ENCODE data around the gene LRRC15.

LRRC15 gene

DNA sequence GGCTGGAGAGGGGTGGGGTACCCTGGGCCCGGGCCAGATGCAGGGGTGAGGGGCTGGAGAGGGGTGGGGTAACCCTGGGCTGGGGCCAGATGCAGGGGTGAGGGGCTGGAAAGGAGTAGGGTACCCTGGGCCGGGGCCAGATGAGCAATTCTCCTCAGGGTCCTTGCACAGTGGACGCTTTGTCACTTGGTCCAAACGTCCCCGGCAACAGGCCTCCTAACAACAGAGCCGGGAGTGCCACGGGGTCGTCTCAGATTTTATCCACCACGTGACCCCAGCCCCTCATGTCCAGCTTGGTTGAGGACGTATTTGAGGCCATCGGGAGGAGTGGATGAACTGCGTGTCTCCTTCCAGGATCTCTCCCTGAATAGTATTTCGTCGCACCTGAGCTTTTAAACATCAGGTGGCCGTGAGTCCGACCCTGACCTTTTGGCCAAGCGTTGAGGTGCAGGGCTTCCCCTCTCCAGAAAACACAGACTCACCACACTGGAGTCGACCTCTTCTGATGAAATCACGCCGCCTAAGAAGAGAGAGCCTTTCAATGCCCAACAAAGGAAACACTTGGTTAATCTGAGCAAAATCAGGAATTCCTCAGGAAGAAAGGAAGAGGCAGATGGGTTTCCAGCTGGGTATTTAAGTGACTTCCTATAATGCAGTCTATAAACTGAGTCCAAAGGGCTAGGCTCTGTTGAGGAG is 12.8 kb upstream of the LRRC15 start:
- TF ChIP-seq, protein P1, sequence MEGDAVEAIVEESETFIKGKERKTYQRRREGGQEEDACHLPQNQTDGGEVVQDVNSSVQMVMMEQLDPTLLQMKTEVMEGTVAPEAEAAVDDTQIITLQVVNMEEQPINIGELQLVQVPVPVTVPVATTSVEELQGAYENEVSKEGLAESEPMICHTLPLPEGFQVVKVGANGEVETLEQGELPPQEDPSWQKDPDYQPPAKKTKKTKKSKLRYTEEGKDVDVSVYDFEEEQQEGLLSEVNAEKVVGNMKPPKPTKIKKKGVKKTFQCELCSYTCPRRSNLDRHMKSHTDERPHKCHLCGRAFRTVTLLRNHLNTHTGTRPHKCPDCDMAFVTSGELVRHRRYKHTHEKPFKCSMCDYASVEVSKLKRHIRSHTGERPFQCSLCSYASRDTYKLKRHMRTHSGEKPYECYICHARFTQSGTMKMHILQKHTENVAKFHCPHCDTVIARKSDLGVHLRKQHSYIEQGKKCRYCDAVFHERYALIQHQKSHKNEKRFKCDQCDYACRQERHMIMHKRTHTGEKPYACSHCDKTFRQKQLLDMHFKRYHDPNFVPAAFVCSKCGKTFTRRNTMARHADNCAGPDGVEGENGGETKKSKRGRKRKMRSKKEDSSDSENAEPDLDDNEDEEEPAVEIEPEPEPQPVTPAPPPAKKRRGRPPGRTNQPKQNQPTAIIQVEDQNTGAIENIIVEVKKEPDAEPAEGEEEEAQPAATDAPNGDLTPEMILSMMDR (IDR thresholded peaks at IDR 0.05; ENCODE audit: insufficient read depth, low read depth, low read length, missing control alignments), result no peak
- H3K4me3 ChIP-seq (ENCODE audit: low read depth, low read length), result no peak overlapping the region
- no peak for DNase-seq (ENCODE audit: low read depth)

DNA sequence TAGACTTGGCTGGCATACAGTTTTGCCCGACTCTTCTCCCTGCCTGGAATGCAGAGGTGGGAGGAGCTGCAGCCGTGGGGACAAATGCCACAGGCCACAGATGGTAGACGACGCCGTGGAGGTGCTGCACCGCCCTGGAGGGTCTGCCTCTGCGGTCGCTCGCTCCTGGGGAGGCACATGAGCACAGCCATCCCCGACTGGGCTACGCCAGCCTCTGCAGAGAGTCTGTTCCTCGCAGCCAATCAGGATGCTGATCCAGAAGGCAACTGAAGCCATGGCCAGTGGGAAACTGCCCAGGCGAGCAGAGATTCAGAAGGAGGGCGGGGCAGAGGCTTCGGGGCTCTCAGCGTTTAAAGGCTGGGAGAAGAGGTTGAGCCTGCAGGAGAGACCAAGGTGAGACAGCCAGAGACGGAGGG is 11.9 kb upstream of the LRRC15 start:
- H3K4me3 ChIP-seq (ENCODE audit: low read depth, low read length), result no peak overlapping the region
- DNase-seq (ENCODE audit: low read depth), result no peak
- TF ChIP-seq, protein P1 (IDR thresholded peaks at IDR 0.05; ENCODE audit: insufficient read depth, low read depth, low read length, missing control alignments), result no peak

DNA sequence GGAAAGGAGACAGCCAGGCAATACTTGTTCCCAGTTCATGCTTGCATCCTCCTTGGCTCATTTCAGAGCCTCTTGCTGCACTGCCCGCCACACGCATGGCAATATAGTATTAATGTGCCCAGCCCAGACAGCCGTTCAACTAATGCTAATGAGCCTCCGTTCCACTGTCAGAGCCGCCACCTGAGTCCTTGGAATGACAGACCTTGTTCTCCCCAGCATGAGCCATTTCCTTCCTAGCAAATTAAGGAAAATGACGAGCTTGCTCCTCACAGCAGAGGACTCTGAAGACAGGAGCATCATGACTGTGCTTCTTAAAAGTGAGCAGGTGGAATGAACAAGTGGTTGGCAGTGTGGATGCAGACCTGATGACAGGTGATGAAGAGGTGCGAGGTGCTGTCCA is 10.8 kb upstream of the LRRC15 start:
- H3K4me3 ChIP-seq (ENCODE audit: low read depth, low read length), result no peak overlapping the region
- TF ChIP-seq, protein P1 (IDR thresholded peaks at IDR 0.05; ENCODE audit: insufficient read depth, low read depth, low read length, missing control alignments), result no peak
- no peak for DNase-seq (ENCODE audit: low read depth)

DNA sequence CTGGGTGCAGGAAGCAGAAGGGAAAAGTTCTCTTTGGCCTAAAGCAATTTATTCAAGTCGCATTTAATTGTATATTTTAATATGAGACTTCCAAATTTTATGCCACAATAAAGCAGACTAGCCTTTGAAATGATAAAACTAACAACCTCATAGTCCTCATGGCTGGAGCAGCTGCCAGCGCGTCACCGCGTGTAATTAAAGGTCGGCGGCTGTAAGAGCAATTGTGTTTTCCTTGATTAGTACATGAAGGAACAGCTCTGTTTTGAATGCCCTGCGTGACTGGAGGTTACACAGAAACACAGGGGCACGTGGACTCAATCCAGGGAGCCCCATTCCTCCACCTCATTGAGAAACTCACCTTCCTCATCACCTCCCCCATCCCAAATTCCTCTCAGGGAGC is 10.1 kb upstream of the LRRC15 start:
- TF ChIP-seq, protein P1 (IDR thresholded peaks at IDR 0.05; ENCODE audit: insufficient read depth, low read depth, low read length, missing control alignments), result no peak
- no peak overlapping the region for H3K4me3 ChIP-seq (ENCODE audit: low read depth, low read length)
- DNase-seq (ENCODE audit: low read depth), result no peak

DNA sequence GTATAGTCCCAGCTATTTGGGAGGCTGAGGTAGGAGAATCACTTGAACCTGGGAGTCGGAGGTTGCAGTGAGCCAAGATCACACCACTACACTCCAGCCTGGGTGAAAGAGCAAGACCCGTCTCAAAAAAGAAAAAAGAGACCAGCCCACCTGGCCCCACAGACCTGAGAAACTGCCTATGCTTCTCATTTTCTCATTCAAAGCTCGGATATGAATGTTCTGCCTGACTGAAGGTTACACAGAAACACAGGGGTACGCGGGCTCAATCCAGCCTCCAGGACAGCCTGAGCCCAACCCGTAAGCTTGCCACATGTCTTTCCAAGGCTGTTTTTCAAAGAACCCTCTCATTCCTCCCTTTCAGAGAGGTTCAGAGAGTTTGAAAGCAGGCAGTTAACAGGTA is 9.7 kb upstream of the LRRC15 start:
- TF ChIP-seq, protein P1 (IDR thresholded peaks at IDR 0.05; ENCODE audit: insufficient read depth, low read depth, low read length, missing control alignments), result no peak
- no peak overlapping the region for H3K4me3 ChIP-seq (ENCODE audit: low read depth, low read length)
- no peak for DNase-seq (ENCODE audit: low read depth)

DNA sequence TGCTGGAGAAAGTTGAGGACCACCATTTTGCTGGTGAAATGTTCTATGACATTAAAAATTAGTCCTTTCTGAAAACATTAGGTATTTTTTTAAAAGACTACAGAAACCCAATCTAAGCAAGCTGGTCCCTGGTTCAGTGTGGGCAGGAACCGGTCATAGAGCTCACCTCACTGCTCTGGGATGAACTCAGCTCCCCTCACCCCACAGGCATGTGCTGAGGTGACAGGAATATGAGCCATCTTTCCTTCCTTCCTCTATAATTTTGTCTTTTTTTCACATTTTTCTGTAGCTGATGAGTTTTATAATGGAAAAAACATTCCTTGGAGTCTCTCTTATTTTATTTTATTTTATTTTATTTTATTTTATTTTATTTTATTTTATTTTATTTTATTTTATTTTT is 8.2 kb upstream of the LRRC15 start:
- H3K4me3 ChIP-seq (ENCODE audit: low read depth, low read length), result no peak overlapping the region
- TF ChIP-seq, protein P1 (IDR thresholded peaks at IDR 0.05; ENCODE audit: insufficient read depth, low read depth, low read length, missing control alignments), result no peak
- DNase-seq (ENCODE audit: low read depth), result no peak

DNA sequence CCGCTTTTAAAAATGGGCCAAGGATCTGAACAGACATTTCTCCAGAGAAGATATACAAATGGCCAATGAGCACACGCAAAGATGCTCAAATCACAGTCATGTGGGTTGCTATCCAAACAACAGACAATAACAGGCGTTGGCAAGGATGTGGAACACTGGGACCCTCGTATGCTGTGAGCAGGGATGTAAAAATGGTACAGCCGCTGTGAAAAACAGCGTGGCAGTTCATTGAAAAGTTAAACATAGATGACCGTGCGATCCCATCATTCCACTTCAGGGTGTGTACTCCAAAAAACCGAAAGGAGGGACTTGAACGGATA is 6.7 kb upstream of the LRRC15 start:
- H3K4me3 ChIP-seq (ENCODE audit: low read depth, low read length), result no peak overlapping the region
- TF ChIP-seq, protein P1 (IDR thresholded peaks at IDR 0.05; ENCODE audit: insufficient read depth, low read depth, low read length, missing control alignments), result no peak
- DNase-seq (ENCODE audit: low read depth), result no peak
